ENCODE results near the gene WNT5B. TPM values are rescaled to one million over a fixed set of nuclear protein-coding genes. Genes with fewer than 3 reads are reported as not detected.

WNT5B gene
- total RNA-seq, 1 donor from 2014 or later: 8.9 TPM

GRCh38 chr12:1655225-1655788 is 26.3 kb downstream of the WNT5B start:
- TF ChIP-seq CTCF (IDR thresholded peaks at IDR 0.05; ENCODE audit: unreplicated experiment): no peak
- Mint-ChIP-seq H3K27ac (no peak overlapping the region), H3K4me1 (ENCODE audit: low read depth) (peaks cover 2% of the 10 kb centered on the region), H3K27me3 (peaks cover 47% of the 10 kb centered on the region), H3K9me3 (ENCODE audit: low read depth) (no peaks in the 10 kb centered on the region), H3K36me3 (ENCODE audit: insufficient read depth) (no peaks in the 10 kb centered on the region), H3K4me3 (ENCODE audit: low read depth) (no peak overlapping the region)
- no peak for DNase-seq (ENCODE audit: low spot score, unreplicated experiment)

- H3K4me1 Mint-ChIP-seq (ENCODE audit: low read depth): peaks cover 2% of the 10 kb centered on the region
- H3K4me3 Mint-ChIP-seq (ENCODE audit: low read depth): no peak overlapping the region
- no peaks in the 10 kb centered on the region for H3K9me3 Mint-ChIP-seq (ENCODE audit: low read depth)
- no peak for TF ChIP-seq CTCF (IDR thresholded peaks at IDR 0.05; ENCODE audit: unreplicated experiment)
- H3K27me3 Mint-ChIP-seq: peaks cover 40% of the 10 kb centered on the region
- DNase-seq (ENCODE audit: low spot score, unreplicated experiment): no peak
- H3K27ac Mint-ChIP-seq: no peak overlapping the region
- no peaks in the 10 kb centered on the region for H3K36me3 Mint-ChIP-seq (ENCODE audit: insufficient read depth)
These were observed 27.9 kb downstream of the WNT5B start for GRCh38 chr12:1656902-1657301.

DNA sequence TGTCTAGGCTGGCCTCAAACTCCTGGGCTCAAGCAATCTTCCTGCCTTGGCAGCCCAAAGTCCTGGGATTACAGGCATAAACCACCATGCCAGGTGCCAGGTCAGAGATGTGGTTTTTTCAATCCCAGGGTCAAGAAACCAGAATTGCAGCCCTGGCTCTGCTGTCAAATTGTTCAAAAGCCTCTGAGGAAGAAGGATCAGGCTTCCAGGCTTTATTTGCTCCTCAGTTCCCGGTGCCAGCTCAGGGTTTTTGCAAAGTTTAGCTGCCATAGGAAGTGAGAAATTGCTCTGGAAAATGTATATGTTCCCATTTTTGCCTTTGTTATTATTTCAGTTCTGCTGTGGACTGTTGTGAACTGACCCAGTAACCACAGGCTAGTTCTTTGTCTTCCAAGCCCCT is 28.7 kb downstream of the WNT5B start:
- H3K4me1 Mint-ChIP-seq (ENCODE audit: low read depth): peaks cover 2% of the 10 kb centered on the region
- no peak for TF ChIP-seq CTCF (IDR thresholded peaks at IDR 0.05; ENCODE audit: unreplicated experiment)
- no peak overlapping the region for H3K27ac Mint-ChIP-seq
- no peaks in the 10 kb centered on the region for H3K9me3 Mint-ChIP-seq (ENCODE audit: low read depth)
- H3K27me3 Mint-ChIP-seq: peaks cover 39% of the 10 kb centered on the region
- no peak for DNase-seq (ENCODE audit: low spot score, unreplicated experiment)
- no peaks in the 10 kb centered on the region for H3K36me3 Mint-ChIP-seq (ENCODE audit: insufficient read depth)
- H3K4me3 Mint-ChIP-seq (ENCODE audit: low read depth): no peak overlapping the region

- no peak for TF ChIP-seq CTCF (IDR thresholded peaks at IDR 0.05; ENCODE audit: unreplicated experiment)
- H3K27ac Mint-ChIP-seq: peak overlapping the region; percentile 22
- no peaks in the 10 kb centered on the region for H3K36me3 Mint-ChIP-seq (ENCODE audit: insufficient read depth)
- peak overlapping the region; percentile 53 for H3K4me3 Mint-ChIP-seq (ENCODE audit: low read depth)
- H3K27me3 Mint-ChIP-seq: peaks cover 47% of the 10 kb centered on the region
- no peak for DNase-seq (ENCODE audit: low spot score, unreplicated experiment)
- H3K9me3 Mint-ChIP-seq (ENCODE audit: low read depth): no peaks in the 10 kb centered on the region
- peaks cover 2% of the 10 kb centered on the region for H3K4me1 Mint-ChIP-seq (ENCODE audit: low read depth)
These were observed 31.5 kb downstream of the WNT5B start for GRCh38 chr12:1660304-1661187.

- peak overlapping the region; percentile 81 for H3K4me3 Mint-ChIP-seq (ENCODE audit: low read depth)
- peaks cover 40% of the 10 kb centered on the region for H3K27me3 Mint-ChIP-seq
- TF ChIP-seq CTCF (IDR thresholded peaks at IDR 0.05; ENCODE audit: unreplicated experiment): no peak
- peak overlapping the region; percentile 85 for H3K27ac Mint-ChIP-seq
- peaks cover 2% of the 10 kb centered on the region for H3K4me1 Mint-ChIP-seq (ENCODE audit: low read depth)
- H3K36me3 Mint-ChIP-seq (ENCODE audit: insufficient read depth): no peaks in the 10 kb centered on the region
- peak; percentile 68 for DNase-seq (ENCODE audit: low spot score, unreplicated experiment)
- H3K9me3 Mint-ChIP-seq (ENCODE audit: low read depth): no peaks in the 10 kb centered on the region
These were observed 32.7 kb downstream of the WNT5B start for GRCh38 chr12:1661553-1662335.
